Right ventricle myocardium superior (tissue), 1 donor: ENCODE results near the gene MDM4. TPM values are rescaled to one million over a fixed set of nuclear protein-coding genes. Genes with fewer than 3 reads are reported as not detected.
"Not testable (repeated sequence)": the region's sequence is repeated elsewhere in the genome, so short reads cannot be mapped to it uniquely, and the experiment has no call there.

Experiments used
- ATAC-seq: fragments of 200-7000 bp; cut with Tn5 transposase; one replicate; pipeline ENCODE4 v1.9.1; 2020; ENCODE audit warnings: mild to moderate bottlenecking; ENCODE audit not compliant: poor library complexity
- DNase-seq: peaks from one replicate; pipeline ENCODE4 v3.0.0-alpha.2; 2020
- intact Hi-C: fragments of 100-400 bp; cut with DNase I; formaldehyde crosslinking; loops from one replicate; pipeline ENCODE4 v1.11.2; 2022
- total RNA-seq: library from RNA; stranded (reverse); fragmentation: NEBNext Ultra II Directional; extraction: Animal tissue kit (Norgen Biotek cat#: 25700); gene quantifications from one replicate; pipeline ENCODE4 v1.2.1, GENCODE V29; 2021
- donor health status: DM: no; HTN: yes; CAD: no; lungs with severe emphysema.

The MDM4 gene
- total RNA-seq, 1 donor from 2014 or later, result 24.2 TPM

DNA sequence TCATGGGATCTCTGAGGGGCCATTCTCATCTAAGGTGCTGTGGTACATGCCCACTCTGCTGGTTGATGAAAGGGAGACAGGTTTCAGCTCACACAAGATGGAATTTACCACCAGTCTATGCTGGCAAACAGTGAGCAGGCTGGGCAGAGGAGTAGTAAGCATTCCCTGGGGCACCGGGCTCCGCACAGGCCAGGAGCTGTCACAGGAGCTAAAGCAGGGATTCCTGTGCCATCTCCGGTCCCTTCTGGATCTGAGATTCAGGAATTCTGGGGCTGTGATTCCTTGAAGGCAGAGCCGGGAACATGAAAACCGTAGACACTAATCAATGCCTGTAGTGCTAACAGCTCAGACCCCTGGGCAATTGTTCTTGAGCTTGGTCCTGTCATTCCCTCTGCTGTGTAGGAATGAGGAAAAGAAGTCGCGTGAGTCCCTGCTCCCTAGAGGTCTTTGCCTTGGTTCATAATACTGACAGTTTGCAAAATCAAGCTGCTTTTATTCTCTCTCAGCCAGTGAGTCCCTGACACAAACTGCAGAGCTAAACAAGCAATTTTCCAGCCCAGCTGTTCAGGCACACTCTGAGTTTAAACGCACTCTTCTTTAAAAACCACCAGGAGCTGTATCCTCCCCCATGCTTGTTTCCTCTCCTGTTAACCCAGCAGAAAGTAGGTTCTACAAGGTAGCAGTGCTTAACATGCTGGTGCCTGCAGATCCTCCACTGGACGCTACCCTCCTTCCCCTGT, 52.5 kb downstream of the MDM4 start:
- intact Hi-C loops, result loop anchor here (5.0 to 10.0 kb wide), 3 partner anchors 194 to 376 kb away; no protein-coding TSS in a partner anchor
- ATAC-seq (no peak), DNase-seq (no peak)

DNA sequence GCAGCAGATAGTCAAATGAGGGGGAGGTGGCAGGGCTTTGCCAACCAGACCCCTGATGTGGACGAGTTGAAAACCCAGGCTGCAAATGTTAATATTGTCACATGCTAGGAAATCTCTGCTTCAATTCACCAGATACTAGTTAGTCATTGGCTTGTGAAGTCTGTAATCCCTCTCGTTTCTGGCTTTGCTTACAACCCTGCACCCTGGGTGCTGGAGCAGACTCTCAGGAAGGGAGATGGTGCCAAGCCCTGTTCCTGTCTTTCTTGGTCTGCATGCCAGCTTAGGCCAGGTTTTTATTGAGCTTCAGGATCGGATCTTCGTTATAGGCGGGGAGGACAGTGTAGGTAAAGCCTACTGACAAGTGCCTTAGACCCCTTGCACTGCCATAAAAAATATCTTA, 53.3 kb downstream of the MDM4 start:
- DNase-seq (no peak), ATAC-seq (no peak)
- intact Hi-C loops, result loop anchor here (5.0 to 10.0 kb wide), 3 partner anchors 193 to 375 kb away; no protein-coding TSS in a partner anchor

DNA sequence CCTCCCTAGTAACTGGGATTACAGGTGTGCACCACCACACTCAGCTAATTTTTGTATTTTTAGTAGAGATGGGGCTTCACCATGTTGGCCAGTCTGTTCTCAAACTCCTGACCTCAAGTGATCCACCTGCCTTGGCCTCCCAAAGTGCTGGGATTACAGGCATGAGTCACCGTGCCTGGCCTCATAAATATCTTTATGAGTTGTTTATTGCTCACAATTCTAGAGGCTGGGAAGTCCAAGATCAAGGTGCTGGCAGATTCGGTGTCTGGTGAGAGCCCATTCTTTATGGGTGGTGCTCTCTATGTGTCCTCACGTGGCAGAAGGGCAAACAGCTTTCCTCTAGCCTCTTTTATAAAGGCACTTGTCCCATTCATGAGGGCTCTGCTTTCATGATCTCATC, 53.8 kb downstream of the MDM4 start:
- DNase-seq, intact Hi-C loops, ATAC-seq: not testable (repeated sequence)

DNA sequence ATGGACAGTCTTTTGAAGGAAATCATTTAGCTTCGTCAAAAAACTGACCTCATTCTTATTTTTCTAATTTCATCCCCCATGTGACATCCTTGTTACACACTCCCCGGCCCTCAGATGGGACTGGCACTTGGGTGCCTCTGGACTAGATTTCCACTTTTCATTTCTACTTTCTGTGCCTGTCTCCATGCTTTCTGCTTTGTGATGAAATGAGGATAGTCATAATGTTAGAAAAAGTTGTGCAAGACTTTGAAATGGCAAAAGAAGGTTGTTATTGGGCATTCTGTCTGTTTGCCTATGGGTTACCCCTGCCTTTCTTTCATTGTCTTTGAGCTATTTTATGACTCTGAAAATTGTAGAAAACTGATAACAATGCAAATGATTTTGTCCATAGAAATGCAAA, 54.9 kb downstream of the MDM4 start:
- intact Hi-C loops, result no loop called here
- DNase-seq, result no peak
- no peak for ATAC-seq

DNA sequence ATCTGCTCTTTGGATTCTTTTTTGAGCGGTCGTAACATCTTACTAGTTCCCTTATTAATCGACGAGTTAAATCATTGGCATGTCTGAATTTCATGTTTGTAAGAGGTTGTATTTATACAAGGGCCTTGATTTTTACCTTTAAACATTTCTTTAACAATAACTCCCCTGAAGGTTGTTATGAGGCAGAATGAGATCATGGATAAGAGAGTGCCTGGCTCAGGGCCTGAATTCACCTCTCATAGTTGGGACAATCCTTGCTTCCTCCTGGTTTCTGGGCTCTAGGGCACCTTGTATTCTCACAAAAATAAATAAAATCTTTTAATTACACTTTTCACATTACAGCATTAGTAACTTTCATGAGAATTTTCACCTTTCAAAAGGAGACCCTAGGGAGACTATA, 55.4 kb downstream of the MDM4 start:
- intact Hi-C loops, result no loop called here
- DNase-seq (no peak), ATAC-seq (no peak)

DNA sequence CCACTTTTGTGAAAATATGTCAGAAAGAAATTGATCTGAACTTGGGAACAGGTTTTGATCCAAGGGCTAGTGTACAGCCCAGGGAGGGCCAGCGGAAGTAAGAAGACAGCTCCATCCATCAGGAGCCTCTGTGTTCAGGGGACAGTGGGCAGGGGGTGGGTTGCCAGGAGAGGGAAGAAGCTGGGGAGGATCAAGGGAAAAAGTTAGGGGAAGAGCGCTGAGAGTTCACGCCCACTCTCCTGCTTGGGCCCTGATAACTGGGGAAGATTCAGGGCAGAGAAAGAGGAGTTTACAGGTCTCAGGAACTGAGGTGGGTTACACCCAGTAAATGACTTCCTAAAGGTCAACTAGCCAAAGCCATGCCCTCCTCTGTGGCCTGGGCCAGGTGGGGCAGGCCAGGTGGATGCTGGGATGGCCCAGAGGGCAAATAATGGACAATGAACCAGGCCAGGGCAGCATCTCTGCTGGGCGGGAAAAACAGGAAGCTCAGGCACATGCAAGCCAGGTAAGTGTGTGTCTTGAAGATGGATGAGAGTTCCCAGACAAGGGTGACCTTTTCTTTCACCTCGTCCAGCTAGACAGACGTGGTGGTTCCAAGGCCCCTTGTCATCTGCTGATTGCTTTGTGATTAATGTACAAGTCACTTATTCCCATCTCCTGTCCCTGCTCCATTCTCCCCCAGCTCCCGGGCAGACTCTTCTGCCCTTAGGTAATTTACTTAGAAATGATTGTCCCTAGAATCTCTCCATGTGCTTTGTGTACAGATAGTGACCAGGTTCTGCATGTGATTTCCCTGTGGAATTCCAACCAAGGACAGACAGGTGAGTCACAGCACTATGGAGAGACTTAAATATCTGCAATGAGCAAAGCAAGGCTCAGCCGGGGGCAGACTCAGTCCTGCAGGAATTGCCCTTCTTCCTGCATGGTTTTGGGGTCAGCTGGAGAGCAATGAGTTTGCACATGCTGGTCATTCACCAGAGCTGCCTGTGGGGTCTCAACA, 57.0 kb downstream of the MDM4 start:
- intact Hi-C loops, result no loop called here
- DNase-seq (no peak), ATAC-seq (no peak)

GRCh38 chr1:204574016-204574864, 58.0 kb downstream of the MDM4 start:
- intact Hi-C loops, result no loop called here
- no peak for DNase-seq
- peak; percentile 48 for ATAC-seq

DNA sequence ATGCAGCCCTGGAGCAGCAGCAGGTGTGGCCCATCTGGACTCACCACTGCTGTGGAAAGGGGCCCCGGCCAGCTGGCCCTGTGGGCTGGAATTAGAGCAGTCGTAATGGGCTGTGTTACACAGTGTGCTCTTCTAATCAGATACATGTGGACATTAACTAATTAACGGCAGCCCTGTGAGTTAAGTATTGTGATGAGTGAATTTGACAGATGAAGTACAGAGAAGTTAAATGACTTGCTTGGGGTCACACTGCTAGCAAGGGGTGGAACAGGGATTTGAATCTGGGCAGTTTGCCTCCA, 58.6 kb downstream of the MDM4 start:
- intact Hi-C loops, result no loop called here
- DNase-seq (peak; percentile 64), ATAC-seq (peak; percentile 86)

DNA sequence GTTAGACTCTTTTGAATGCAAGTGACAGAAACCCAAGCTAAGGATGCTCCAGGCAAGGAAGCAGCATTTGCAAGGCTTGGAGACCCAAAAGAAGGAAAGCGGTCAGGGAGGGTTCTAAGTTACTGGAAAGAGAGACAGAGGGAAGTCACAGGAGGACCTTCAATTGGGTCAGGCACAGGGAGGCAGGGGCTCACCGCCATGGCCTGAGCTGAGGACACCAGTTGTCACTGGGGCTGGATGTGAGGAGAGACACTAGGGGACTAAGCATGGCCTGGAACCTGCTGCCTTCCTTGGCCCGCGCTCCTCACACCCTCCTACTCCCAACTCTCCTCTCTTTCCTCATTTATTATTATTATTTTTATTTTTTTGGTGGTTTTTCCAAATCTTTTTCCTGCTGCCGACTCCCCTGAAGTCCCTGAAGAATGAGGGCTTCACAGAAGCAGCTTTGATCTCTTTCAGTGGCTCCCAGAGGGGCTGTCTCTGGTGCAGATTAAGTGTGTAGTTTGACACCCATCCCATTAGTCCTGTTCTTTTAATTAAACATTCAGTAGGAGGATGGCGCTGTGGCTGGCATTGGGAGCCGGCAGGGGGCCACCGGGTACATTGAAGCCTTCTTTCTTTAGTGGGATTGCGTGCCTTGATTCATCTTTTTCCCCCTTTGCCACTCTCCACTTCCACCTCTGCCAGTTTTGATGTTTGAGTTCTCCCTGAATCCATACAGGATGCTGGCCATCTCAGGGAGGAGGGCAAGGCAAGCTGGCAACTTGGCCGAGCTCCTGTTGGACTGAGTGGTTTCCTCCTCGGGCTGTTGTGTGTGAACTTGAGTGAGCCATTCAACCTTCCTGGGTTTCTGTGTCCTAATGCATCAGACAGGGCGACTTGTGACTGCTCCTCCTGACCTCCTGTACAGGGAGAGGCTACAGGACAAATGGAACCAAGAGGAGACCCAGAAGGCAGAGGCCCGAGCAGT, 59.3 kb downstream of the MDM4 start:
- intact Hi-C loops, result no loop called here
- ATAC-seq (no peak), DNase-seq (no peak)

GRCh38 chr1:204576422-204576821, 60.2 kb downstream of the MDM4 start:
- DNase-seq (no peak), ATAC-seq (no peak)
- intact Hi-C loops, result no loop called here

- intact Hi-C loops, result no loop called here
- DNase-seq (no peak), ATAC-seq (no peak)
Measured at GRCh38 chr1:204577794-204578478, 61.7 kb downstream of the MDM4 start.

- intact Hi-C loops, result no loop called here
- DNase-seq (no peak), ATAC-seq (peak; percentile 49)
Measured at GRCh38 chr1:204578867-204579664, 62.9 kb downstream of the MDM4 start.

DNA sequence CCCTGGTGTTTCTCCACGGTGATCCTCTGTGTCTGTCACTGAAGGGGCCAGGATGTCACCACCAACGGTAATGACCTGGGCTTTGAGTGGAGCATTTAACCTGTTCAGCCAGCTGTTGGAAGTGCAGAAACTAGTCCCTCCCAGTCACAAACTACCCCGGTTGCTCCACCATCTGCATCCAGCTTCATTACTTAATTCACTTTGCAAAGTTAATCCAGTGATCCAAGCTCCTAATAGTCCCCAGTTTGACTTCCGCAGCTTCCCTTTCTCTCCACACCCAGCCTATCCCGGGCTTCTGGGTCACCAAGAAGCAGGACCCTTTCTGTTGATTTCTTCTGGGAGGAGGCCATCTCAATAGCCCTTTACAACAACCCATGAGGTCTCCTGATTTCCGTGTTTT, 63.5 kb downstream of the MDM4 start:
- DNase-seq (no peak), ATAC-seq (no peak)
- intact Hi-C loops, result loop anchor here (2.0 kb wide), 1 partner anchor 53 kb away; no protein-coding TSS in a partner anchor

- DNase-seq, result no peak
- ATAC-seq, result no peak
- intact Hi-C loops, result loop anchor here (2.0 kb wide), 1 partner anchor 52 kb away; no protein-coding TSS in a partner anchor
Measured at GRCh38 chr1:204580862-204581261, 64.7 kb downstream of the MDM4 start.

DNA sequence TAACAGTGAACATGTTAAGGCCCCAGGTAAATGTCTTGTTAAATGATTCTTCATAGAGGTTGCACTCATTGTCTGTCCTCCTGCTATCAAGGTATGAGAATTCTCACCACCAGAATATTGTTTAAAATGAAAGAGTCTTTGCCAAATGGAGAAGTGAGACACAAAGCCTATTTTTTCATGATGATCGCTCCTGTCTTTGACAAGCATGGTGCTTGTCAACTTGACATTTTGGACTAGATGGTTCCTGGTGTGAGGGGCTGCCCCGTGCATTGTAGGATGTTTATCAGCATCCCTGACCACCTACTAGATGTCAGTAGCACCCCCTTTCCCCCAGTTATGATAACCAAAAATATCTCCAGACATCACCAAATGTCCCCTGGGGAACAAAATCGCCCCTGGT, 65.6 kb downstream of the MDM4 start:
- ATAC-seq, result no peak
- intact Hi-C loops, result loop anchor here (2.0 kb wide), 1 partner anchor 51 kb away; no protein-coding TSS in a partner anchor
- no peak for DNase-seq

DNA sequence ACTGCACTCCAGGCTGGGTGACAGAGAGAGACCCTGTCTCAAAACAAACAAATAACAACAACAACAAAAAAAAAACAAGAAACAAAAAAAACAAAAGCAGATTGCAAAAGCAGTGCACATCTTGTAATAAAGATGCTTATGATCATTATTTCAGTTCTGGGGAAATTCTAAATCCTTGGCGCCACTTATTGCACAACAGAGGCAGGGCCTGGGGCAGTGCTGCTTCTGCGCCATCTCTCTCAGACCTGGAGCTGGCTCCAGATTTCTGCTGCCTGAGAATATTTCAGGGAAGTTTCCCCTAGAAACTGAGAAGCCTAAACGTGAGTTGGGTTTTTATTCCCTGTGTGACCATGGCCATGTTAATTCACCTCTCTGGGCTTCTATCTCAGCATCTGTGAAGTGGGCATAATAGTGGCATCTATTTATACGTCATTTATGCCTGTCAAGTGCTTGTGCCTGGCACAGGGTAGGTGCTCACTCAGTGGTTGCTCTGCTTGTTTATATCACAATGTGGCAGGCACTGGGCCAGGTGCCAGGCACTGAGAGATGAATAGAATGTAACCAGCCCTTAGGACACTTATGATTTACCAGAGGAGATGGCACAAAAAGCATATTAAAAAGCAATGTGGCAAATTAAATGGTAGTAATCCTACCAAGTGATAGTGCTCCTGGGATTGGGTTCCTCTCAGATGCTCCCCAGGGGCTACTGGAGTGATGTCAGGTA, 67.9 kb downstream of the MDM4 start:
- peak; percentile 85 for DNase-seq
- intact Hi-C loops, result no loop called here
- peak; percentile 94 for ATAC-seq
